IPS DF 4.7 (cell line): ENCODE results near the gene BIRC5.

Experiments
- DNase-seq: peaks from one replicate; pipeline ENCODE4 v3.0.0-alpha.2; 2013; ENCODE audit warnings: low spot score; ENCODE audit errors: extremely low read depth

The BIRC5 gene

DNA sequence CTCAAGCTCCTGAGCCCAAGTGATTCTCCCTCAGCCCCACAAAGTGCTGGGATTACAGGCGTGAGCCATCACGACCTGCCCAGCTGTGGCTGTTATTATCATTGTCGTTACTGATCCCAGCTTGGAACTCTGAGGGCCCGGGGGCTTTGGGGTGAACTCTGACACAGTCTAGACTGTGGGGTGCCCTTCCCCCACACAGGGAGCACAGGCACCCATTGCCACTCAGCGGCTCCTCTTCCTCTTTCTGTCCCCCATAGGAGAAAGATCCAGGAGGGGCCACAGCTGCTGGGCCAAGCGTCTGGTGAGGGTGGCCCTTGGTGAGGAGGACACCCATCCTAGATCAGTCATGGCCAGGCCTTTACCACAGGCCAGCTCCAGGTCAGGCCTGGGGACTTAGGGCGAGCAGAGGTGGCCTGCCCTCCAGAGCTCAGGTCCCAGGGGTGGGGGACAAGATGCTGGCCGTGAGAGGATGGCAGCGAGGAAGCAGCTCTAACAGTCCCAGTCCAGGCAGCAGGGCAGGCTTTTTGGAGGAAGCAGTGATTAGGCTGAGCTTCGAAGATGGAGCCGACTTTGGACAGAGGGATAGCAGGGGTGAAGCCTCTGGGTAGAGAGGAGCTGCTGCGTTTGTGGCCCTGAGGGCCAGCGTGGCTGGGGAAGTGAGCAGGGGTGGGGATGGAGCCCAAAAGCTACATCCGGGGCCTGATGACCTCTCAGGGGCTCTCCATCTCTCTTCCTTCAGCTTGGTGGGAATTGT is 42.1 kb downstream of the BIRC5 start:
- DNase-seq = no peak

DNA sequence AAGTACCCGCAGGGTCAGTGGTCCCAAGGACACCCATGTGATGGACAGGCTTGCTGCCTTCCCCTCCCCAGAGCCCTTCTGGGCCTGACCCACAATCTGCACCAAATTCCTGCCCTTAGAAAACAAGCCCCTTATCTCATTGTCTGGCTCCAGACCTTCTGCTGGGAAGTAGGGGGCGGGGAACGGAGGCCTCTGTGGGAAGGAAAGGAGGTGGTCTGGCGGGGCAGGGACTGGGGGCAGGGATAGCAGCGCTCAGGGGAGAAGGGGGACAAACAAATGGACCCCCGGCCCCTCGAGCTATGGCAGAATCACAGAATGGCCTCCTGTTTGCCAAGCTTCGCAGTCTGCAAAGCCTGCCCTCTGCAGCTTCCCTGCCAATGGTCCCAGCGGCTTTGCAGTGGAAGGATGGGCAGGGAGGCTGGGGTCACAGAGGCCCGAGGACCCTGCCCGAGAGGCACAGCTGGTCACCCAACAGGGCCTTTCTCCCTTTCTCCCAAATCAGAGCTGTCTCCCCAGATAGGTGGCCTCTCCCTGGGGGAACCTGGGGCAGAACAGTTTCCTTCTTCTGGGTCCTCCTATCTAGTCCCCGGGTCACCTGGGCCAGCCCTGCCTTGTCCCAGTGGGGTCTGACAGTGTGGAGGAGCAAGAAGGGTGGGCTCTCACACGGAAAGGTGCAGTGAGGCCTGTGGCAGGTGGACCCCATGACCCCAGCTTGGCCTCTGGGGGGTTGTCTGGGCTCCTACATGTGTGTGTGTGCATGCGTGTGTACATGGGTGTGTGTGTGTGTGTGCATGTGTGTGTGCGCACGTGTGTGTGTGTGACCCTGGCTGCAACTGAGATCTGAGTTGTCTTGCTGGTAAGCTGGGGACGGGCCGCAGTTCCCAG is 42.9 kb downstream of the BIRC5 start:
- DNase-seq = no peak

DNA sequence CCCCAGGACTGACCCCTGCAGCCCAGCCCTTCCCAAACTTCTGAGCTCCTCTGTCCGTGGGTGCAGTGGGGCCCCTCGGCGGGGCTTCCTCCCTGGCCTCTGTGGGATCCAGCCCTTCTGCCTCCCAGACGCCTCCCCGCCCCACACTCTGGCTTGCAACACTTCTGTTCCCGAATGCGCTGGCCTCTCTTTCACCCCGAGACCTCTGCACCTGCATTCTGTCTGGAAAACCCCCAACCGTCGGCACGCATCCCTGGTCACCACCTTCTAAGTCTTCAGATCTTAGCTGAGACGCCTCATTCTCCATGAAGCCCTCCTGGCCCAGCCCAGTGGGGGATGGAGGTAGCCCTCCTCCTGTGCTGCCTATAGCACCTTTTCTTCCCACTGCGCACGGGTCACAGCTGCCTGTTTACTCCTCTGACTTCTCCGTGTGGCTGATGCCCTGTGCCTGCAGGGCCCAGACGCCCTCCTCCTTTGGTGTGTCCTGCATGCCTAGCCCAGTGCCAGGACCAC is 43.8 kb downstream of the BIRC5 start:
- no peak for DNase-seq

DNA sequence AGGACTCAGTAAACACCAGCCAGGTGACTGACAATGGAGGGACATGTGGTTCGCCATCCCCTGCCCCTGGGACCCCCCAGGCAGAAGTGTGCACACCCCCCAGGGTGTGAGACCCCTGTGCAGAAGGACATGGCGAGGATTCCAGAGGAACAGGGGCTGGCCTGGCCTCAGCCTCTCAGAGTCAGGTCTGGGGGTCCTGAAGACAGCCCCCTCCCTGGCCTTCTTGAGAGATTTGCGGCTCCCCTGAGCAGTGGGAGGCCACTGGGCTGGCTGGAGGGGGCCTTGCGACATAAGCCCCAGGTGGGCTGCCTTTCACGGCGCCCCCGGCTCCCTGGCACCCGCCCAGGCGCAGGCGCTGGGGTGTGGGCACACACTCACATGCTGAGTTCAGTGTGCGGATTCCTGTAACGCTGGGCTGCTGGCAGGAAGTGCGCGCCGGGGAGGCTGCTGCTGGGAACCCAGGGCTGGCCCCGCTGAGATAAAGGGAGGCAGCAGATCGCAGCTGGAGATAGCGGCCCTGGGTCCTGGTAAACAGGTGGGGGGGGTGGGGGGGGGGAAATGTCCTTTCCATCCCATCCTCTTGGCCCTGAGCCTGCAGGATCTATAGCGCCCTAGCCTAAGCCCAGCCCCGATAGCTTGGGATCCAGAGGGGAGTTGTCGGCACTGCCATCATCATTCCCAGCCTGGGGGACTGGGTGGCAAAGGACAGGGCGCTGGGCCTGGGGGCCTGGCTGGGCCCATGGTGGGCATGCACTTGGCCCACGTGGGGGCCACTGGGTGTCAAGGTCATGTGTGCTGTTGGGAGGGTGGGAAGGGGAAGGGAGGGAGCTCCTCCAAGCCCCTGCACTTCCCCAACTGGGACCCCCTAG is 44.5 kb downstream of the BIRC5 start:
- DNase-seq = no peak

DNA sequence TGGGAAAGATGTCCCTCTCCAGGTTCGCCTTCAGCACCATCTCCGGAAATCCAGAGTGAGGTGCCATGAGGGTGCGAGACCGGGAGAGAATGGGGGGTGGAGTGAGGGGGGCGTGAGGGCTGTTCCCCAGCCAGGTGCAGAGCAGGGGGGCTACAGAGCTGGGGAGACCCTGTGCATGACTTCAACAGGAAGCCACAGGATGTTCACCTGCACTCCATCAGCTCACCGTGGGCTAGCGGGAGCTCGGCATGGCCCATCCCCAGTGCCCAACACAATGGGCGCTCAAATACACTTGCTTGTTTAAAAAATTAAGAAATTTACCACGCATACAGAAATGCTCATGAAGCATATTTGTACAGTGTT is 45.1 kb downstream of the BIRC5 start:
- DNase-seq = no peak

DNA sequence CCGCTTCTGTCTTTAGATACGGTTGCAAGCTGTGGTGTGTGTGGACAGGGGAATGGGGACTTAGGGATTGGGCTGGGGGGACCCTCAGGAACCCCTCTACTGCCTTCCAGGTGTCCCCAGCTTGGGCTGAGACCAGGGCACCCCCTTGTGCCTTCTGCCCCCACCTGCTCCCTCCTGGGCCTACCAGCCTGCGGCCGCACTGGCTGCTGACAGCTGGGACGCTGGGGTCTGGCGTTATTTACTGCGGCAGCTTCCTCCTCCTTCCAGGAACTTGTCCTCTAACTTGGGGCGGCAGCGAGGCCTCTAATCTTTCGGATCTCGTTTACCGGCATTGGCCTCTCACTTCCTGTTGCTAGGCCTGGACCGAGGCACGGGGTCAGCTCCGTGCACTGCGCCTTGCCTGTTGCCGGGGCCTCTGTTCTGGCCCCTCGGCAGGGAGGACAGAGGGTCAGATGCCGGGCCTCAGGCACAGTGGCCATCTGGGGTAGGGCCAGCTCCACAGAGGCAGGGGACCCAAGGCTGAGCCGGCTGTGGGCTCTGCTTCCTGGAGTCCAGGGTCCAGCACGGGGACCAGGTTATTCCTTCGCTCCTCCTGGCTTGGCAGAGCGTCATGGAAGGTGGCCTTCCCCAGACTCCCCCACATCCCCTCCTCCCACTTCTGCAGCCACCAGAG is 49.1 kb downstream of the BIRC5 start:
- no peak for DNase-seq

DNA sequence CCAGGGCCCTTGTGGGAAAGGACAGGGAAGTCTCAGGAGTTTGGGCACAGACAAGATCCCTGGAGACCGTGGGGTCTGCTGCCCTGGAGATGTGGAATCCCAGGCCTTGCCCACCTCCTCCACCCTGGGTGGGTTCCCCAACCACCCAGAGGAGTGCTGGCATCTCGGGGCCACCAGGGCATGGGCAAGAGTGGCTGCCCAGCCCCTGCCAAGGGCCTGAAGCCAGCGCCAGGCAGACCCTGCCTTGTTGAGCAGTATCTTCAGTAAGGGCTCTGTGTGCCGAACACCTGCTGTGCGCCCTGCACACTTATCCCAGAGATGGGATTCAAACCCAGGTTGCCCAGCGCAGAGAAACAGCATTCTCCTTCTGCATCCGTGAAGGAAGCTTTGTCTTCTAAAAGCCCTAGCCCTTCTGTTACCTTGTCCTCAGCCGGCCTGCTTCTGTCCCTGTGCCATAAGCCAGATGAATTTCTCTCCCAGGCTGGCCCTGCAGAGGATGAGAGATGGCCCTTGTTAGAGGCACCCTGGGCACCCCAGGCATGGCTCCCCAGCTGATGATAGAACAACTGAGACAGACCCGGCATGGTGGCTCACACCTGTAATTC is 49.8 kb downstream of the BIRC5 start:
- no peak for DNase-seq

DNA sequence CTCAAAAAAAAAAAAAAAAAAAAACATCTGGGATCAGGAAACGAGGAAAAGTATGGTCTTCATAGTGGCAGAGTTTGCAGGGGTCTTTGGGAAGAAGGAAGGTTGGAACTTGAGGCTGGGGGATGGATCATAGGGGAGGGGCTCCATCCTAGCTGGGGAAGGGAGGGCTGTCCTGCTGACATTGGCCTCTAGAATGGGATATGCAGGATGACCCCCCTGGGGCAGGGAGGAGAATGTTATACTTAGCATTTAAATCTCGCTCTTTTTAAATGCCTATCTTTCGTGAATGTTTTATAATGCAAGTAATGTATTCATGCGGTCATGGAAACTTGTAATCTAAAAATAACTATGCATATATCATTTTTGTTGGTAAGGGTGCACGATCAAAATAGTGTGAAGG is 50.5 kb downstream of the BIRC5 start:
- no peak for DNase-seq

DNA sequence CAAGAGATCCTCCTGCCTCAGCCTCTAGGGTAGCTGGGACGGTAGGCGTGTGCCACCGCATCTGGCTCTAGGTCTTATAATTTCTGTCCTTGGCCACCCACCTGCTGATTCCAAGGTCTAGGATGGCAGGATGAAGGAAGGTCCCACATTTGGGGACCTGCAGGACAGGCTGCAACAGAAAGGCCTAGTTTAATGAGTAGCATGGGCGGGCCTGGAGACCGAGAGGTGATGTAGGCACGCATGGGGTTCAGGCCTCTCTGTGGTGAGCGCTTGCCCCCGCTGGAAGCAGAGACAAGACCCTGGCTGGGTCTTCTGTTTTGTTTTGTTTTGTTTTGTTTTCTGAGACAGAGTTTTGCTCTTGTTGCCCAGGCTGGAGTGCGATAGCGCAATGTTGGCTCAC is 51.1 kb downstream of the BIRC5 start:
- no peak for DNase-seq

DNA sequence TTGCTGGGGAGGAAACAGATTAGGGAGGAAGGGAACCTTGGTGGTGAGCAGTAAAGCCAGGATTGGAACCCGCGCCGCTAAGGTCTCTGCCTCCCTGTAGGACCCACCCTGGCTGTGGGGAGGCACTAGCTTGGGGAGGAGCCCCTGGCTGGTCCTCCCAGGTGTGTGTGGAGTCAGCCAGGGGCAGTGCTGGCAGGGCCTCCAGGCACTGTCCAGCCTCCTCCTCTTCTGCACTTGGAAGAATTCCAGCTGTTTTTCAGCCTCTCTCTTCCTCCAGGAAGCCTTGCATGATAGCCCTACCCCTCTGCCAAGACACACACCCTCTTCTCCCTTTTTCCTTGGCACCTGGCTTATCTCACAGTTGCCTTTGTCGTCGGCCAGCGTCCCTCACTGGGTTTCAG is 52.2 kb downstream of the BIRC5 start:
- DNase-seq = no peak

DNA sequence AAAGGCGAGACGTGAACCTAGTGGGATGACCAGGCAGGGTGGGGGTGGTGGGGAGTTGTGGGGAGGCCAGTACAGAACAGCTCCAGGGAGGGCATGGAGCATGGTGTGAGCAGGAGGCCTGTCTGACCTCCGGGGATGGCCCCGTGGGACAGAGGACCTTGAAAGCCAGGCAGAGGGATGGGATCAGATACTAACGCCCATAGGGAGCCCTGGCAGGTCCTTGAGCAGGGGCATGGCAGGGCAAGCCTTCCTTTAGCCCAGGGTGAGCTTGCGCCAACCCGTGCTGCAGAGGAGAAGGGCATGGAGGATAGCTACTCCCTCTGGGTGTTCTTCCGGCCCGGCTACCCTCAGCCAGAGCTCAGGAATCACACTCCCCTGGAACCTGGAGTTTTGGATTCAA is 52.7 kb downstream of the BIRC5 start:
- no peak for DNase-seq

DNA sequence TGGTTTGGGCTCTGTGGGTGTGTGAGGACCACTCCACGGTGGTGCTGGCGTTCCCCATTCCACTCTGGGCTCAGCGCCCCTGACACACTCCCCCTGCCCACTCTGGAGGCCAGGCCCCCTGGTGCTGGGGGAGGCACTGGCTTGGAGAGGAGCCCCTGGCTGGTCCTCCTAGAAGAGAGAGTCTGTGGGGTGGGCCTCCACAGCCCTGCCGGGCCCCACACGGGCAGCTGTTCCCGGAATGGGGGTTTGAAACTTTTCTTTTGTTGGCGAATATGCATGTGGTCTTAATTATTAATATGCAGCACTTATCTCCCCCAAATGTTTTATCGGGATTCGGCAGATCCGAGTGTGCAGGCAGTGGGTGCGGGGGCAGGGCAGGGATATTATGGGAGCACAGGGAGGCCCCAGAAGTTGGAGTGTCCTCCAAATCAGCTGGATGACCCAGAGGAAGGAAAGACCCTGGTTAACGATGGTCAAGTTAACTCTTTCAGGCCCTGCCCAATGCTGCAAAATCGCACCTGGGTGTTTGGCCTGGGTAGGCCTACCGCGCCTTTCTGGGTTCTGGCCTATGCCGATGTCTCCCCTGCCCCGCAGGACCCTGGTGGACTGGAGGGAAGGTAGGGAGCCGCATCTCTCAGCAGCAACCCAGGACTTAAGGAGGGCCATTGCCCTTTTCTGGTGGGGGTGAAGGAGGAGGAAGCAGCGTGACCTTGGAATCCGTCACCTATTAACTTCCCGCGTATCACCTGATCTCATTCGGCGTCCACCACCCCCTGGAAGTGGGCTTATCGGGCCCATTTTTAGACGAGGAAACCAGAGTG is 53.4 kb downstream of the BIRC5 start:
- DNase-seq = no peak

DNA sequence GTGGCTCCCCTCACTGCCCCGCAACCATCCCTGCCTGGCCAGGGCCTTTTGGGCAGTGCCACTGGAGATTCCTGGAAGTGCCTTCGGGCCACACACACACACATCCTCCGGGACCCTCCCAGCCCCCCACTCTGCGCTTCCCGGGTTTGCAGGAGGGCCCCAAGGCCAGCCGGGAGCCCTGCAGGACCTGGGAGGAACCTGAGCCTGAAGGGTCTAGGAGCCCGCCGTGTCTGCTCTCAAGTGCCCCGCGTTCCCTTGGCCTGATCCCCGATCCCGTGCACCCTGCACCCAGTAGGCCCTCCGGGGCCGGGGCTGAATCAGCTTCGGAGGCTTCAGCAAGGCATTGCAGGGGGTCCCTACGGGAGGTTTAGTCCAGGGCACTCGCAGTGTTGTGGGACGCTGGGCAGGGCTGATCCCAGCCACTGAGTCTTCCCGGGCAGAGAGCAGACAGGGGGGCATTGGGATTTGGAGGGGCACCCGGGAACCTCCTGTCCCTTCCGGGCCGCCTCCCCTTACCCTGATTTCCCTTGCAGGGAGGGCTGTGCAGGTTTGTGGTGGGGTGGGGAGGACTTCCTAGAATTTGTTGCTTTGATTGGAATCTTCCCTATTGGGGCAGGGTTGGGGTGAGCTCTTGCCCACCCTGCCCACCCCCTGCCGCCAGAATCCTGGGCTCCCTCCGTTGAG is 54.3 kb downstream of the BIRC5 start:
- DNase-seq = no peak

DNA sequence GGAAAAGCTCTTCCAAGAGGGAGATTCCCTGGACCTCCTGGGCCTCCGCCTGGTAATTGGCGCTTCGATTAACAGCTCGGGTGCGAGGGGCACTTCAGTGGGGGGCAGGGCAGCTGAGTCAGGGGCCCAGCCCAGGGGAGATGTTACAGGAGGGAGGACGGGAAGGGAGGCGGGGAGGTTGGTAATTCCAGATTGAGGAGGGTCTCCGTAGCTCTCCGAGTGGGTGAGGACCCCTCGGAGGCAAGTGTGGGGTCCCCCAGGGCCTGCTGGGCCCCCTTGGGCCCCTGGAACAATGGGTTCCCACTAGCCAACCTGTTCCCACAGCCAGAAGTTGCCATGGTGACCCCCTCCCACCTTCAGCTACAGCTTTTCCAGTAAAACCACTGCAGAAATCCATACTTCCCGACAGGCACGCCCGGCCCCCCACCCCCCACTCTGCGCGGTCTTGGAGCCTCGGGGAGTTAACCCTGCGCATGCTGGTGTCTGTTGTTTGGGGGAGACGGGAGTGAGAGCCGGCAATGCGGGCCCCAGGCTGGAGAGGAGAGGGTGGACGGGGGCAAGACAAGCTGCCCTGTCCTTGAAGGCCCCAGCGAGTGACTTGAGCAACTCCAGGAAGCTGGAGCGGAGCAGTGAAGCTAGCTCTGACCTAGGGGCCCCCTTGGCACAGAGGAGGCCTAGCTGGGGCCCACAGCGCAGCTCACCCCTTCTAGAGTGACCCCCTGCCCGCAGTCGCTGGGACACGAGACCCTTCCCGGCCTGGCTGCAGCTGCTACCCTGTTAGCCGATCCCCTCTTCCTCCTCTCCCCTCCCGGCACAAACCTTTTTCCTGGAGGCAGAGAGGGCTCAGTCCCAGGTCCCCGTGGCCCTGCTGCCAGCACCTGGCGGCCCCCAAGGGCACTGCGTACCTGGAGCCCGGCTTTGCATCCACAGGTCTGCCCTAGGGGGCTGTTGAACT is 55.2 kb downstream of the BIRC5 start:
- no peak for DNase-seq

DNA sequence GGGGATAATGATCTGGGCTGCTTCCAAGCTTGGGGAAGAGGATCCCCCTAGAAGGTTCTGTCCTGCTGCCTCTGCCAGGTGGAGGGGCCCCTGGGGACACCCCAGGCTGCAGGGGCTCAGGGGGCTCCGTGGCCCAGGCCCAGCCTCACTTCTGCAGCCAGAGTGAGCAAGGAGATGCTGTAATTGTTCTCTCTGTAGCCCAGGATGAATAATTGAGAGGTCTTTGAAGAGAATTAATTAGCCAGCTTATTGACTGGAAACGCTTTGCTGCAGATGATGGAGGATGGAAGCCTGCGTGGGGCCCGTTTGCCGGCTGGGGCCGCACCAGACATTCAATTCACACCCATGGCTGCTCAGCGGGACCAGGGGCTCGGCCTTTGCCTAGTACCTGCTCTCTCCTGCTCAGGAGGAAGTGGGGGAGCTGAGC is 55.9 kb downstream of the BIRC5 start:
- no peak for DNase-seq

DNA sequence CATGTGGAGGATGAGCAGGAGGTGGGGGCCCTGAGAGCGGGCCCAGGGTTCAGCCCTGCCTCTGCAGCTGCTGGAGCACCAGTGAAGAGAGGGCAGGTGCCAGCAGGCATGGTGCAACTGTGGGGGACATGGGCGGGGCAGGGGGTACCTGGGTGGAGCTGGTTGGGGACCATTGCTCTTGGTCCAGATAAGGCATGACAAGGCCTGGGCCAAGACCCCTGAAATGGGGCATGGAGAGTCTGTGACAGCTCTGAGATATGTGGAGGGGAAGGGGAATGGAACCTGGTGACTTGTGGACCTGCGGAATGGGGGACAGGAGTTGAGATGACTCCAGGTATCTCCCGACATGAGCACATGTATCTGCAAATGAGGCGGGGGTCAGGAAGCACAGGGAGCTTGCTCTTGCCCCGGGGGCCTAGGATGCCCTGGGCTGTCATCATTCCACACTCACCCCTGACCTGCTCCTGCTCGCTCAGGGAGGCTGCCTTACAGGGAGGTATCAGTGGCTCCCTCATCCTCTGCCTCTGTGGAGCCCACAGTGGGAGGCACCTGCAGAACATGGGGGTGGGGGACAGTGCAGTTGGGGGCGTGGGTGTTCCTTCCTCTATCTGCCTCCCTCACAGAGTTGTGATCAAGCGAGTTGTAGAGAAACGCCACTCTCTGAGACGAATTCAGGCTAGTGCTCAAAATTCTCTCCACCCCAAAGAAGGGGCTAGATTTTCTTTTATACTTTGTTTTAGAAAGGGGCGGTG is 57.5 kb downstream of the BIRC5 start:
- no peak for DNase-seq

DNA sequence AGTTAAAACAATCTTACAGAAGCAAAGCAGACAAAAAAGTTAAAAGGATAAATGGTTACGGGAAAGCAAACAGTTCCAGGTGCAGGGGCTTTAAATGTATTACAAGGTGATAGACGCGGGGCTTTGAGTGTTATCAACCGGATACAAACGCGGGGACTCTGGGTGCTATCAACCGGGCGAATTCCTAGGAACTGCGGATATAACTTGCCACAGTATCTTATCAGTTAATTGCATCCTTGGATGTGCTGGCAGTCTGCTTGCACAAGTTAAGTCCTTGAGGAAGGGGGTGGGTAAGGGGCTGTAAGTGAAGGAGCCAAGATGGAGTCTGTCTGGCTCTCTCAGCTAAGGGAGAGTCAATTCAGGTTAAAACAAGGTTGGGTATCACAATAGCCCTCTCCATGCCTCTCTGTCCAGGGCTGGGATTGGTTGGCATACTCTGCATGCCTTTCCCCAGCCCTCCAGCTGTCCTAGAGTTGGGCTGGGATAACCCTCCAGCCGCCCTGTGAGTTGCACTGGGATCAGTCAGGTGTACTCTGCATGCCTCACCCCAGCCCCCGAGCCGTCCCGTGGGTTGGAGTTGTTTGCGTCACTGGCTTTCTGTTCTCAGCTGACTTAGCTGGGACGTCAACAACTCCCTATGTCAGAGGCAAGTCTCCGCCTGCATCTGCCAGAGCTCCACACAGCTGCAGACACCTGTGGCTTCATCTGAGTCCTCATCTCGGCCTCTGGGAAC is 58.3 kb downstream of the BIRC5 start:
- no peak for DNase-seq
